ENCODE results near the gene CNTN4. TPM values are rescaled to one million over a fixed set of nuclear protein-coding genes. Genes with fewer than 3 reads are reported as not detected.

CNTN4 gene
- total and polyA plus RNA-seq, 2 experiments from 2014 or later, result 0.91 to 4.0 TPM

DNA sequence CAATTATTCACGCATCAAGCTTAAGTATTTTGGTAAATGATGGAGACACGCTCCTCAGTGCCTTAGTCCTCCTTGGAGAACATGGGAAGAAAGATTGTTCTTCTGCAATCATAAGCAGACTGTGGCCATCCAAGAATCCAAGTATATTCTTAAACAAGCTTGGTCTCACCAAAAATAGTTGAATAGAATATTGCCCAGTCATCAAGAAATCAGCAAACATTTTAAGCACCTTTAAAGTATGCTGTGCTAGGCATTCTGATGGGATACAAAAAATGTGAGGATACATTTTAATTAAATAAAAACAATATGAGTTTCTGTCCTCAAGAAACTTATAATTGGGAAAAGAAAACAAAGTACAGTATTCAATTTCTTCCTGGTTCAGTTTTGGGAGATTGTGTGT is 445.5 kb downstream of the CNTN4 start (continued):
- TF ChIP-seq, protein P1, sequence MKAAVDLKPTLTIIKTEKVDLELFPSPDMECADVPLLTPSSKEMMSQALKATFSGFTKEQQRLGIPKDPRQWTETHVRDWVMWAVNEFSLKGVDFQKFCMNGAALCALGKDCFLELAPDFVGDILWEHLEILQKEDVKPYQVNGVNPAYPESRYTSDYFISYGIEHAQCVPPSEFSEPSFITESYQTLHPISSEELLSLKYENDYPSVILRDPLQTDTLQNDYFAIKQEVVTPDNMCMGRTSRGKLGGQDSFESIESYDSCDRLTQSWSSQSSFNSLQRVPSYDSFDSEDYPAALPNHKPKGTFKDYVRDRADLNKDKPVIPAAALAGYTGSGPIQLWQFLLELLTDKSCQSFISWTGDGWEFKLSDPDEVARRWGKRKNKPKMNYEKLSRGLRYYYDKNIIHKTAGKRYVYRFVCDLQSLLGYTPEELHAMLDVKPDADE (IDR thresholded peaks at IDR 0.05), result no peak
- no peak for TF ChIP-seq CREB1 (CRISPR knock-in tag; IDR thresholded peaks at IDR 0.05; ENCODE audit: low read depth)

DNA sequence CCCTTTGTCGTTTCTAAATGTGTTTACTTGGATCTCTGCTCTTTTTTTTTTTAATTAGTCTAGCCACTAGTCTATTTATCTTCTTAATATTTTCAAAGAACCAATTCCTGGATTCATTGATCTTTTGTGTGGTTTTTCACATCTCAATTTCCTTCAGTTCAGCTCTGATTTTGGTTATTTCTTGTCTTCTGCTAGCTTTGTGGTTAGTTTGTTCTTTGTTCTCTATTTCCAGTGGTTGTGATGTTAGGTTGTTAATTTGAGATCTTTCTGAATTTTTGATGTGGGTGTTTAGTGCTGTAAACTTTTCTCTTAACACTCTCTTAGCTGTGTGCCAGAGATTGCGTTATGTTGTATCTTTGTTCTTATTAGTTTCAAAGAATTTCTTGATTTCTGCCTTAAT is 446.1 kb downstream of the CNTN4 start:
- H3K36me3 ChIP-seq (ENCODE audit: insufficient read depth), result no peaks in the 10 kb centered on the region
- Mint-ChIP-seq H3K9me3 (peaks cover 99% of the 10 kb centered on the region), H3K27me3 (ENCODE audit: insufficient read depth, low read depth, poor library complexity) (no peaks in the 10 kb centered on the region), H3K27ac (no peak overlapping the region), H3K4me1 (no peaks in the 10 kb centered on the region), H3K4me3 (no peak overlapping the region), H3K36me3 (ENCODE audit: low read depth) (peaks cover 27% of the 10 kb centered on the region)
- ATAC-seq (no peak), DNase-seq (ENCODE audit: low spot score) (no peak)
- no peaks in the 10 kb centered on the region for H3F3A ChIP-seq (replicated peaks; ENCODE audit: low read depth)
- no peaks in the 10 kb centered on the region for H4K20me1 ChIP-seq (replicated peaks; ENCODE audit: insufficient read depth)
- H3K79me2 ChIP-seq (replicated peaks; ENCODE audit: insufficient read depth), result no peaks in the 10 kb centered on the region
- no peak overlapping the region for H2AFZ ChIP-seq
- H3K9me2 ChIP-seq (ENCODE audit: insufficient read depth), result no peaks in the 10 kb centered on the region
- H3K4me3 ChIP-seq, result no peak overlapping the region
- H3K27me3 ChIP-seq (ENCODE audit: insufficient read depth), result no peaks in the 10 kb centered on the region
- TF ChIP-seq JUNB (IDR thresholded peaks at IDR 0.05; ENCODE audit: unreplicated experiment) (no peak), CREB1 (CRISPR knock-in tag; IDR thresholded peaks at IDR 0.05; ENCODE audit: low read depth) (no peak)
- H3K4me2 ChIP-seq, result no peak overlapping the region
- H3K27ac ChIP-seq (ENCODE audit: low read depth), result no peak overlapping the region
- H3K4me1 ChIP-seq (ENCODE audit: insufficient read depth), result no peaks in the 10 kb centered on the region

DNA sequence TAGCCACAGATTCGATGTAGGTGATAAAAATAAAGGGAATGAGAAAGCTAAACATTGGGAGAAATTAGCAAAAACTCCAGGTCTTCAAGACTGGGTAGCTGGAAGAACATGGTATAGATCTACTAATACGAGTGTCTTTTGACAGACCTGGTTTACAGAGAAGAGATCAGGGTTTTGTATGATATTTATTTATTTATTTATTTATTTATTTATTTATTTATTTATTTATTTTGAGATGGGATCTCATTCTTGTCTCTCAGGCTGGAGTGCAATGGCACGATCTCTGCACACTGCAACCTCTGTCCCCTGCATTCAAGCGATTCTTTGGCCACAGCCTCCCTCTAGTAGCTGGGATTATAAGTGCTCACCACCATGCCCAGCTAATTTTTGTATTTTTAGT is 448.4 kb downstream of the CNTN4 start:
- Mint-ChIP-seq H3K4me1 (no peaks in the 10 kb centered on the region), H3K4me3 (no peak overlapping the region), H3K27me3 (ENCODE audit: insufficient read depth, low read depth, poor library complexity) (peaks cover 2% of the 10 kb centered on the region), H3K27ac (no peak overlapping the region), H3K9me3 (peaks cover 97% of the 10 kb centered on the region), H3K36me3 (ENCODE audit: low read depth) (peaks cover 32% of the 10 kb centered on the region)
- no peak for TF ChIP-seq JUNB (IDR thresholded peaks at IDR 0.05; ENCODE audit: unreplicated experiment)
- TF ChIP-seq NANOG (IDR thresholded peaks at IDR 0.05; ENCODE audit: borderline replicate concordance), result no peak
- TF ChIP-seq STAT1 (IDR thresholded peaks at IDR 0.05; ENCODE audit: unreplicated experiment), result no peak
- TF ChIP-seq, protein P2, sequence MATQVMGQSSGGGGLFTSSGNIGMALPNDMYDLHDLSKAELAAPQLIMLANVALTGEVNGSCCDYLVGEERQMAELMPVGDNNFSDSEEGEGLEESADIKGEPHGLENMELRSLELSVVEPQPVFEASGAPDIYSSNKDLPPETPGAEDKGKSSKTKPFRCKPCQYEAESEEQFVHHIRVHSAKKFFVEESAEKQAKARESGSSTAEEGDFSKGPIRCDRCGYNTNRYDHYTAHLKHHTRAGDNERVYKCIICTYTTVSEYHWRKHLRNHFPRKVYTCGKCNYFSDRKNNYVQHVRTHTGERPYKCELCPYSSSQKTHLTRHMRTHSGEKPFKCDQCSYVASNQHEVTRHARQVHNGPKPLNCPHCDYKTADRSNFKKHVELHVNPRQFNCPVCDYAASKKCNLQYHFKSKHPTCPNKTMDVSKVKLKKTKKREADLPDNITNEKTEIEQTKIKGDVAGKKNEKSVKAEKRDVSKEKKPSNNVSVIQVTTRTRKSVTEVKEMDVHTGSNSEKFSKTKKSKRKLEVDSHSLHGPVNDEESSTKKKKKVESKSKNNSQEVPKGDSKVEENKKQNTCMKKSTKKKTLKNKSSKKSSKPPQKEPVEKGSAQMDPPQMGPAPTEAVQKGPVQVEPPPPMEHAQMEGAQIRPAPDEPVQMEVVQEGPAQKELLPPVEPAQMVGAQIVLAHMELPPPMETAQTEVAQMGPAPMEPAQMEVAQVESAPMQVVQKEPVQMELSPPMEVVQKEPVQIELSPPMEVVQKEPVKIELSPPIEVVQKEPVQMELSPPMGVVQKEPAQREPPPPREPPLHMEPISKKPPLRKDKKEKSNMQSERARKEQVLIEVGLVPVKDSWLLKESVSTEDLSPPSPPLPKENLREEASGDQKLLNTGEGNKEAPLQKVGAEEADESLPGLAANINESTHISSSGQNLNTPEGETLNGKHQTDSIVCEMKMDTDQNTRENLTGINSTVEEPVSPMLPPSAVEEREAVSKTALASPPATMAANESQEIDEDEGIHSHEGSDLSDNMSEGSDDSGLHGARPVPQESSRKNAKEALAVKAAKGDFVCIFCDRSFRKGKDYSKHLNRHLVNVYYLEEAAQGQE (IDR thresholded peaks at IDR 0.05; ENCODE audit: unreplicated experiment), result no peak
- TF ChIP-seq EZH2 (IDR thresholded peaks at IDR 0.05; ENCODE audit: low read depth, unreplicated experiment), result no peak
- TF ChIP-seq CREB1 (CRISPR knock-in tag; IDR thresholded peaks at IDR 0.05; ENCODE audit: low read depth), result no peak
- TF ChIP-seq, protein P1 (IDR thresholded peaks at IDR 0.05), result no peak
- Histone ChIP-seq H2AFZ (no peak overlapping the region), H3K27me3 (ENCODE audit: insufficient read depth) (no peaks in the 10 kb centered on the region), H3K27ac (ENCODE audit: low read depth) (no peak overlapping the region), H4K20me1 (replicated peaks; ENCODE audit: insufficient read depth) (no peaks in the 10 kb centered on the region), H3F3A (replicated peaks; ENCODE audit: low read depth) (no peaks in the 10 kb centered on the region), H3K36me3 (ENCODE audit: insufficient read depth) (no peaks in the 10 kb centered on the region), H3K4me1 (ENCODE audit: insufficient read depth) (no peaks in the 10 kb centered on the region), H3K79me2 (replicated peaks; ENCODE audit: insufficient read depth) (no peaks in the 10 kb centered on the region), H3K9me2 (ENCODE audit: insufficient read depth) (no peaks in the 10 kb centered on the region), H3K4me2 (no peak overlapping the region), H3K4me3 (no peak overlapping the region)
- DNase-seq (ENCODE audit: low spot score) (no peak), ATAC-seq (no peak)

Data from GM23338 (cell line).